Parathyroid adenoma (tissue), 2 donors: ENCODE data around the gene APRT.

Experiments
- H2AFZ ChIP-seq: fragments of 300-600 bp; sonication (generic); one replicate; pipeline ENCODE4 v1.7.0; 2017; ENCODE audit warnings: antibody characterized with exemption, mild to moderate bottlenecking
- H3K27ac ChIP-seq: fragments of 300-600 bp; sonication (generic); one replicate; pipeline ENCODE4 v1.7.0; 2017
- H3K27me3 ChIP-seq: fragments of 300-600 bp; sonication (generic); one replicate; pipeline ENCODE4 v1.7.0; 2017; ENCODE audit warnings: low read length; ENCODE audit not compliant: control insufficient read depth, insufficient read depth
- H3K36me3 ChIP-seq: fragments of 300-600 bp; sonication (generic); one replicate; pipeline ENCODE4 v1.7.0; 2017; ENCODE audit warnings: low read length; ENCODE audit not compliant: control insufficient read depth, insufficient read depth
- H3K4me1 ChIP-seq: fragments of 300-600 bp; sonication (generic); one replicate; pipeline ENCODE4 v1.7.0; 2017; ENCODE audit warnings: control low read depth
- H3K4me2 ChIP-seq: fragments of 300-600 bp; sonication (generic); one replicate; pipeline ENCODE4 v1.7.0; 2017; ENCODE audit warnings: low read length
- H3K4me3 ChIP-seq: fragments of 300-600 bp; sonication (generic); one replicate; pipeline ENCODE4 v1.7.0; 2017; ENCODE audit warnings: low read depth, low read length
- H3K79me2 ChIP-seq: fragments of 300-600 bp; sonication (generic); one replicate; pipeline ENCODE4 v1.7.0; 2017; ENCODE audit warnings: control low read depth
- H3K9ac ChIP-seq: fragments of 300-600 bp; sonication (generic); one replicate; pipeline ENCODE4 v1.7.0; 2017; ENCODE audit warnings: mild to moderate bottlenecking
- H3K9me3 ChIP-seq: fragments of 300-600 bp; sonication (generic); one replicate; pipeline ENCODE4 v1.7.0; 2017; ENCODE audit warnings: low read length; ENCODE audit not compliant: control insufficient read depth
- TF ChIP-seq, protein P1 (sequence below): fragments of 300-600 bp; sonication (generic); IDR thresholded peaks from one replicate; pipeline ENCODE4 v1.7.0; 2017; ENCODE audit warnings: antibody characterized with exemption, mild to moderate bottlenecking
- donor health status: primary hyperparathyroidism.

APRT gene

GRCh38 chr16:88848557-88848956 is 36.8 kb upstream of the APRT start:
- Histone ChIP-seq H3K4me3 (no peak overlapping the region), H3K27ac (no peak overlapping the region), H3K4me2 (no peak overlapping the region), H3K27me3 (no peaks in the 10 kb centered on the region), H3K9me3 (no peaks in the 10 kb centered on the region), H3K4me1 (no peaks in the 10 kb centered on the region), H3K9ac (no peak overlapping the region), H3K36me3 (no peaks in the 10 kb centered on the region), H3K79me2 (peaks cover 4% of the 10 kb centered on the region), H2AFZ (no peak overlapping the region)
- TF ChIP-seq, protein P1, sequence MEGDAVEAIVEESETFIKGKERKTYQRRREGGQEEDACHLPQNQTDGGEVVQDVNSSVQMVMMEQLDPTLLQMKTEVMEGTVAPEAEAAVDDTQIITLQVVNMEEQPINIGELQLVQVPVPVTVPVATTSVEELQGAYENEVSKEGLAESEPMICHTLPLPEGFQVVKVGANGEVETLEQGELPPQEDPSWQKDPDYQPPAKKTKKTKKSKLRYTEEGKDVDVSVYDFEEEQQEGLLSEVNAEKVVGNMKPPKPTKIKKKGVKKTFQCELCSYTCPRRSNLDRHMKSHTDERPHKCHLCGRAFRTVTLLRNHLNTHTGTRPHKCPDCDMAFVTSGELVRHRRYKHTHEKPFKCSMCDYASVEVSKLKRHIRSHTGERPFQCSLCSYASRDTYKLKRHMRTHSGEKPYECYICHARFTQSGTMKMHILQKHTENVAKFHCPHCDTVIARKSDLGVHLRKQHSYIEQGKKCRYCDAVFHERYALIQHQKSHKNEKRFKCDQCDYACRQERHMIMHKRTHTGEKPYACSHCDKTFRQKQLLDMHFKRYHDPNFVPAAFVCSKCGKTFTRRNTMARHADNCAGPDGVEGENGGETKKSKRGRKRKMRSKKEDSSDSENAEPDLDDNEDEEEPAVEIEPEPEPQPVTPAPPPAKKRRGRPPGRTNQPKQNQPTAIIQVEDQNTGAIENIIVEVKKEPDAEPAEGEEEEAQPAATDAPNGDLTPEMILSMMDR: no peak

DNA sequence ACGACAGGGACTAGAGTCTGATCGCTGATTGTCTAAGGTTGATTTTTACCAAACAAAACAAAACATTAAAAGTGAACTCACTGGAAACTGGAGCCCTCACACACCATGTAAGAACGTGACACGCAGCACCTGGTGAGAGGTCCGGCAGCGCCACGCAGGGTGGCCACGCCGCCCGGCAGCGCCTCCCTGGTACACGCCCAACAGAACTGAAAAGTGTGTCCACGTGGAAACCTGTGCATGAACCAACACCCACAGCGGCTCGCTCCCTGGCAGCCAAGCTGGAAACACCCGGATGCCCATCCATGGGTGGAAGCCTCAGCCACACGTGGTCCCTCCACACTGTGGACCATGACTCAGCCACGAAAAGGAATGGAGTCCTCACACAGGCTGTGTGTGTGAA is 35.9 kb upstream of the APRT start:
- TF ChIP-seq, protein P1: no peak
- Histone ChIP-seq H3K4me2 (no peak overlapping the region), H3K4me3 (no peak overlapping the region), H3K4me1 (no peaks in the 10 kb centered on the region), H3K9me3 (no peaks in the 10 kb centered on the region), H3K9ac (no peak overlapping the region), H3K79me2 (peaks cover 4% of the 10 kb centered on the region), H3K27me3 (no peaks in the 10 kb centered on the region), H3K36me3 (no peaks in the 10 kb centered on the region), H2AFZ (no peak overlapping the region), H3K27ac (no peak overlapping the region)

GRCh38 chr16:88846088-88846487 is 34.4 kb upstream of the APRT start:
- Histone ChIP-seq H3K9ac (no peak overlapping the region), H3K4me1 (no peaks in the 10 kb centered on the region), H3K27me3 (no peaks in the 10 kb centered on the region), H3K79me2 (peaks cover 4% of the 10 kb centered on the region), H3K4me3 (no peak overlapping the region), H2AFZ (no peak overlapping the region), H3K27ac (no peak overlapping the region), H3K9me3 (no peaks in the 10 kb centered on the region), H3K36me3 (no peaks in the 10 kb centered on the region), H3K4me2 (no peak overlapping the region)
- TF ChIP-seq, protein P1: no peak

- H3K79me2 ChIP-seq: peaks cover 4% of the 10 kb centered on the region
- no peak overlapping the region for H3K4me2 ChIP-seq
- no peak overlapping the region for H3K4me3 ChIP-seq
- H3K9ac ChIP-seq: no peak overlapping the region
- H3K9me3 ChIP-seq: no peaks in the 10 kb centered on the region
- TF ChIP-seq, protein P1: no peak
- H3K4me1 ChIP-seq: no peaks in the 10 kb centered on the region
- no peaks in the 10 kb centered on the region for H3K27me3 ChIP-seq
- no peak overlapping the region for H3K27ac ChIP-seq
- H3K36me3 ChIP-seq: no peaks in the 10 kb centered on the region
- no peak overlapping the region for H2AFZ ChIP-seq
Measured at GRCh38 chr16:88844419-88845036, 32.8 kb upstream of the APRT start.

DNA sequence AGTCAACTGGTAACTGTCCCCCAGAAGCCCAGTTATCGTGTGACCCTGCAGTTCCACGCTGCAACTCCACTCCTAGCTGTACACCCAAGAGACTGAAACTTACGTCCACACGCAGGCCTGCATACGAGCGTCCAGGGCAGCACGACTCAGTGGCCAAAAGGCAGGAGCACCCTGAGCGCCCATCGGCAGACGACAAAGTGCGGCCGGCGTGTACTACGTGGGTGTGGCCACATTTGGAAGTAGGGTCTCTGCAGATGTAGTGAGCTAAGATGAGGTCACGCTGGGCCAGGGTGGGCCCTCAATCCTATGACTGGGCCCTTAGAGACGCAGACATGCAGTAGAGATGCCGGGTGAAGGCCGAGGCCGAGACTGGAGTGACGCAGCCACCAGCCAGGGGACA is 31.5 kb upstream of the APRT start:
- Histone ChIP-seq H3K27me3 (no peaks in the 10 kb centered on the region), H3K36me3 (no peaks in the 10 kb centered on the region), H3K9ac (no peak overlapping the region), H2AFZ (no peak overlapping the region), H3K79me2 (peaks cover 4% of the 10 kb centered on the region), H3K4me1 (no peaks in the 10 kb centered on the region), H3K27ac (no peak overlapping the region), H3K4me3 (no peak overlapping the region), H3K9me3 (no peaks in the 10 kb centered on the region), H3K4me2 (no peak overlapping the region)
- TF ChIP-seq, protein P1: no peak
